Vagina (tissue), 2 donors: ENCODE measurements around the gene PPP4R3A. TPM values are rescaled to one million over a fixed set of nuclear protein-coding genes. Genes with fewer than 3 reads are reported as not detected.
"Not testable (repeated sequence)": the region's sequence is repeated elsewhere in the genome, so short reads cannot be mapped to it uniquely, and the experiment has no call there.

Source experiments
- DNase-seq, 2 donors: peaks; one replicate each; pipeline ENCODE4 v3.0.0-alpha.2; 2017; ENCODE audit errors: extremely low spot score in 2 of 2
- H3K27ac ChIP-seq: fragments of 200-600 bp; sonication (generic); one replicate; pipeline ENCODE4 v1.5.1; 2019
- H3K27me3 ChIP-seq: fragments of 200-600 bp; sonication (generic); one replicate; pipeline ENCODE4 v1.5.1; 2019
- H3K36me3 ChIP-seq, 2 donors: fragments of 200-600 bp; sonication (generic); one replicate each; pipeline ENCODE4 v1.5.1; 2017 to 2019
- H3K4me1 ChIP-seq: fragments of 200-600 bp; sonication (generic); one replicate; pipeline ENCODE4 v1.5.1; 2019
- H3K4me3 ChIP-seq, 2 donors: fragments of 200-600 bp; sonication (generic); 1 replicate in 1 of 2; 2 replicates in 1 of 2; pipeline ENCODE4 v1.5.1; 2016 to 2019
- H3K9me3 ChIP-seq: fragments of 200-600 bp; sonication (generic); one replicate; pipeline ENCODE4 v1.5.1; 2019
- CTCF ChIP-seq, 3 experiments: fragments of 450-650 bp in 2 of 3; fragments of 200-600 bp in 1 of 3; sonication (generic) in 1 of 3; IDR thresholded peaks; one replicate each; pipeline ENCODE4 v1.5.1; 2017 to 2019; ENCODE audit warnings: antibody characterized with exemption in 3 of 3, mild to moderate bottlenecking in 2 of 3, moderate library complexity in 2 of 3
- POLR2A ChIP-seq, 2 donors: fragments of 450-650 bp; IDR thresholded peaks; one replicate each; pipeline ENCODE4 v1.6.1; 2017; ENCODE audit warnings: antibody characterized with exemption in 2 of 2, mild to moderate bottlenecking in 2 of 2, moderate library complexity in 2 of 2
- POLR2AphosphoS5 ChIP-seq, 2 donors: sonication (generic); formaldehyde crosslinking; IDR thresholded peaks; one replicate each; pipeline ENCODE4 v1.9.0; 2017; ENCODE audit warnings: antibody characterized with exemption in 2 of 2, mild to moderate bottlenecking in 2 of 2, low read depth in 1 of 2; ENCODE audit not compliant: insufficient read depth in 1 of 2
- intact Hi-C: fragments of 100-400 bp; cut with DNase I; formaldehyde crosslinking; loops from one replicate; pipeline ENCODE4 v1.15.1; 2023
- total RNA-seq: library from RNA; depleted of rRNA; stranded (reverse); fragments of >200 nt; gene quantifications from one replicate; pipeline ENCODE4 v1.2.3, GENCODE V29; 2016

Gene PPP4R3A
- total RNA-seq, 1 donor from 2014 or later: 61.6 TPM

DNA sequence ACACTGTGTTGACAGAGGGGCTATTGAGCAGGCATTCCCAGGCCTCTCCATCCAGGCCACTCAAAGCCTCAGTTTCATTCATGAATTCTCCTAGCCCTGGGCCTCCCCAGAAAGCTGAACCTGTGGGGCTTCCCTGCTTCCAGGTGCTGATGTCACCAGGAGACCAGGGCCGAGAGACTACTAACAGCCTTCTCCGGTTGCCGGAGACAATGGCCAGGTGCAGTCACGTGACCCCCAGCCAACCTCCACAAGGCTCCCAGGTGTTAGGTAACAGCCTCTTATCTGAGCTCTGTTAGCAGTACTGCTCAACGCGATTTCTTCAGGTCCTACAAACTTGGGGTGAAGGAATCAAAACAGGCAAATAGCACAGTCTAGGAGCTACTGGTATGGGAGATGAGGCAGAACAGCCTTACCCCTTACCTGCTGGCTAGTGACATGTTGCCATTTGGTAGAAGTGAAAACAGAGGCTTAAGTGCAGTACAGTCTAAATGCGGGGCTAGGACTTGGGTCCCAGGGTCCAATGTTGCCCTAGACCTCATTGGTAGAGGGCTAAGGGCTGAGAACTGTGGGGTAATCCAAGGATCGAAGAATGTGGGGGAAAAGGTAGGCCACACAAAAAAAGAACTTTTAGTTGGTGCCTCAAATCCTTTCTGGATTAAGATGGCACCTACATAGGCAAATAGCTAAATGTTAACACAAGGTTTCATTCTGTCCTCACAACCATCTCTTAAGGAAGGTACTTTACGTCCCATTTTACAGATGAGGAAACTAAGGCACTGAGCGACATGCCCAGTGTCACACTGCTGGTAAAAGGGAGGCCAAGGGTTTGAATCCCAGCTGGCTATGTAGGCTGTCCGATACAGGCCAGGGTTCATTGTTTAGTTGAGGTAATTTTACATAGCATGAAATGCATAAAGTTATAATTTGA is 96.3 kb downstream of the PPP4R3A start:
- peak overlapping the region; percentile 18 for H3K27ac ChIP-seq
- H3K4me3 ChIP-seq: no peak overlapping the region
- TF ChIP-seq POLR2A (IDR thresholded peaks at IDR 0.05): no peak
- no peak for TF ChIP-seq CTCF (IDR thresholded peaks at IDR 0.05)
- no peak for TF ChIP-seq POLR2AphosphoS5 (IDR thresholded peaks at IDR 0.05; ENCODE audit: insufficient read depth in 1 of 2, low read depth in 1 of 2)
- intact Hi-C loops: no loop called here
- H3K4me1 ChIP-seq: peaks cover 24% of the 10 kb centered on the region
- no peak for DNase-seq
- no peaks in the 10 kb centered on the region for H3K27me3 ChIP-seq
- no peaks in the 10 kb centered on the region for H3K9me3 ChIP-seq
- no peaks in the 10 kb centered on the region for H3K36me3 ChIP-seq

- no peak for TF ChIP-seq CTCF (IDR thresholded peaks at IDR 0.05)
- no peak for TF ChIP-seq POLR2AphosphoS5 (IDR thresholded peaks at IDR 0.05; ENCODE audit: insufficient read depth in 1 of 2, low read depth in 1 of 2)
- no peak for TF ChIP-seq POLR2A (IDR thresholded peaks at IDR 0.05)
- H3K4me1 ChIP-seq: peaks cover 17% of the 10 kb centered on the region
- no peak overlapping the region for H3K27ac ChIP-seq
- intact Hi-C loops: no loop called here
- no peaks in the 10 kb centered on the region for H3K36me3 ChIP-seq
- DNase-seq: no peak
- H3K27me3 ChIP-seq: no peaks in the 10 kb centered on the region
- H3K4me3 ChIP-seq: no peak overlapping the region
- no peaks in the 10 kb centered on the region for H3K9me3 ChIP-seq
Observed at GRCh38 chr14:91412939-91413338, 97.2 kb downstream of the PPP4R3A start.

GRCh38 chr14:91410771-91411536 is 99.2 kb downstream of the PPP4R3A start:
- Histone ChIP-seq H3K27ac (no peak overlapping the region), H3K36me3 (no peaks in the 10 kb centered on the region), H3K4me1 (peaks cover 8% of the 10 kb centered on the region), H3K9me3 (no peaks in the 10 kb centered on the region), H3K27me3 (no peaks in the 10 kb centered on the region), H3K4me3 (no peak overlapping the region)
- DNase-seq: no peak
- intact Hi-C loops: no loop called here
- TF ChIP-seq CTCF (IDR thresholded peaks at IDR 0.05) (no peak), POLR2A (IDR thresholded peaks at IDR 0.05) (no peak), POLR2AphosphoS5 (IDR thresholded peaks at IDR 0.05; ENCODE audit: insufficient read depth in 1 of 2, low read depth in 1 of 2) (no peak)

GRCh38 chr14:91409928-91410718 is 100.0 kb downstream of the PPP4R3A start:
- no peak for TF ChIP-seq POLR2AphosphoS5 (IDR thresholded peaks at IDR 0.05; ENCODE audit: insufficient read depth in 1 of 2, low read depth in 1 of 2)
- no peak for TF ChIP-seq POLR2A (IDR thresholded peaks at IDR 0.05)
- TF ChIP-seq CTCF (IDR thresholded peaks at IDR 0.05): no peak
- H3K4me1 ChIP-seq: peaks cover 8% of the 10 kb centered on the region
- no peaks in the 10 kb centered on the region for H3K27me3 ChIP-seq
- DNase-seq: no peak
- H3K9me3 ChIP-seq: no peaks in the 10 kb centered on the region
- no peak overlapping the region for H3K4me3 ChIP-seq
- H3K36me3 ChIP-seq: no peaks in the 10 kb centered on the region
- no peak overlapping the region for H3K27ac ChIP-seq
- intact Hi-C loops: no loop called here

- DNase-seq, intact Hi-C loops, H3K4me1 ChIP-seq, H3K27me3 ChIP-seq, H3K27ac ChIP-seq, H3K9me3 ChIP-seq, H3K4me3 ChIP-seq, H3K36me3 ChIP-seq: not testable (repeated sequence)
Observed at GRCh38 chr14:91409240-91409639, 100.9 kb downstream of the PPP4R3A start.
